Tibial nerve (tissue), 4 donors: ENCODE data around the gene GALNS. TPM values are rescaled to one million over a fixed set of nuclear protein-coding genes. Genes with fewer than 3 reads are reported as not detected.

Experiments
- DNase-seq, 2 donors: peaks; one replicate each; pipeline ENCODE4 v3.0.0-alpha.2; 2019; ENCODE audit warnings: low spot score in 2 of 2
- H3K27ac ChIP-seq, 4 donors: fragments of 200-600 bp; sonication (generic) in 3 of 4; one replicate each; pipeline ENCODE4 v1.5.1; 2017 to 2019; ENCODE audit warnings: mild to moderate bottlenecking in 1 of 4
- H3K27me3 ChIP-seq, 2 donors: fragments of 200-600 bp; sonication (generic) in 1 of 2; one replicate each; pipeline versions ENCODE4 v1.5.1 to v1.6.0; 2017 to 2019
- H3K36me3 ChIP-seq, 3 donors: fragments of 200-600 bp; sonication (generic); one replicate each; pipeline ENCODE4 v1.5.1; 2018 to 2019
- H3K4me1 ChIP-seq, 4 donors: fragments of 200-600 bp; sonication (generic) in 3 of 4; one replicate each; pipeline ENCODE4 v1.5.1; 2017 to 2019
- H3K4me3 ChIP-seq, 4 donors: fragments of 200-600 bp; sonication (generic) in 3 of 4; one replicate each; pipeline ENCODE4 v1.5.1; 2017 to 2019; ENCODE audit warnings: mild to moderate bottlenecking in 1 of 4, moderate library complexity in 1 of 4
- H3K9me3 ChIP-seq, 4 donors: fragments of 200-600 bp; sonication (generic) in 3 of 4; one replicate each; pipeline ENCODE4 v1.5.1; 2017 to 2019
- EP300 ChIP-seq, 2 donors: sonication (generic); formaldehyde crosslinking; IDR thresholded peaks; one replicate each; pipeline ENCODE4 v1.6.1; 2017; ENCODE audit warnings: antibody characterized with exemption in 2 of 2, mild to moderate bottlenecking in 1 of 2
- POLR2A ChIP-seq, 2 donors: fragments of 450-650 bp; IDR thresholded peaks; one replicate each; pipeline ENCODE4 v1.6.1; 2017; ENCODE audit warnings: antibody characterized with exemption in 2 of 2, mild to moderate bottlenecking in 2 of 2, moderate library complexity in 2 of 2
- whole genome bisulfite sequencing, 2 donors: methylation state at CpG; one replicate each; pipeline ENCODE4 v1.1.5; 2018; 5-methylcytosine and 5-hydroxymethylcytosine counted together
- total RNA-seq, 4 donors: library from RNA; depleted of rRNA; stranded (reverse); fragments of >200 nt; gene quantifications; one replicate each; pipeline ENCODE4 v1.1.0, GENCODE V29; 2016
- TF ChIP-seq, protein P1 (sequence below), 5 experiments: fragments of 200-600 bp in 3 of 5; fragments of 450-650 bp in 2 of 5; sonication (generic) in 3 of 5; IDR thresholded peaks; one replicate each; pipeline ENCODE4 v1.5.1; 2016 to 2019; ENCODE audit warnings: antibody characterized with exemption in 5 of 5, mild to moderate bottlenecking in 3 of 5, moderate library complexity in 2 of 5

Gene GALNS
- total RNA-seq, 4 donors from 2014 or later: 15.1 to 80.1 (median 43.2) TPM

GRCh38 chr16:88844419-88845036 lies 12.2 kb downstream of the GALNS start:
- H3K4me3 ChIP-seq: no peak overlapping the region
- H3K27me3 ChIP-seq: no peaks in the 10 kb centered on the region
- TF ChIP-seq POLR2A (IDR thresholded peaks at IDR 0.05): no peak
- TF ChIP-seq, protein P1, sequence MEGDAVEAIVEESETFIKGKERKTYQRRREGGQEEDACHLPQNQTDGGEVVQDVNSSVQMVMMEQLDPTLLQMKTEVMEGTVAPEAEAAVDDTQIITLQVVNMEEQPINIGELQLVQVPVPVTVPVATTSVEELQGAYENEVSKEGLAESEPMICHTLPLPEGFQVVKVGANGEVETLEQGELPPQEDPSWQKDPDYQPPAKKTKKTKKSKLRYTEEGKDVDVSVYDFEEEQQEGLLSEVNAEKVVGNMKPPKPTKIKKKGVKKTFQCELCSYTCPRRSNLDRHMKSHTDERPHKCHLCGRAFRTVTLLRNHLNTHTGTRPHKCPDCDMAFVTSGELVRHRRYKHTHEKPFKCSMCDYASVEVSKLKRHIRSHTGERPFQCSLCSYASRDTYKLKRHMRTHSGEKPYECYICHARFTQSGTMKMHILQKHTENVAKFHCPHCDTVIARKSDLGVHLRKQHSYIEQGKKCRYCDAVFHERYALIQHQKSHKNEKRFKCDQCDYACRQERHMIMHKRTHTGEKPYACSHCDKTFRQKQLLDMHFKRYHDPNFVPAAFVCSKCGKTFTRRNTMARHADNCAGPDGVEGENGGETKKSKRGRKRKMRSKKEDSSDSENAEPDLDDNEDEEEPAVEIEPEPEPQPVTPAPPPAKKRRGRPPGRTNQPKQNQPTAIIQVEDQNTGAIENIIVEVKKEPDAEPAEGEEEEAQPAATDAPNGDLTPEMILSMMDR (IDR thresholded peaks at IDR 0.05): no peak
- TF ChIP-seq EP300 (IDR thresholded peaks at IDR 0.05): no peak
- H3K27ac ChIP-seq: no peak overlapping the region
- H3K9me3 ChIP-seq: no peaks in the 10 kb centered on the region
- DNase-seq: no peak
- H3K4me1 ChIP-seq: no peaks in the 10 kb centered on the region
- 68 to 70% methylated on average over 9 to 11 of the region's 11 CpGs for WGBS, 2 donors
- H3K36me3 ChIP-seq: peaks cover 0 to 74% (median 7%) of the 10 kb centered on the region in 3 donors

- no peak for TF ChIP-seq POLR2A (IDR thresholded peaks at IDR 0.05)
- no peak for DNase-seq
- no peaks in the 10 kb centered on the region for H3K4me1 ChIP-seq
- H3K4me3 ChIP-seq: no peak overlapping the region
- H3K36me3 ChIP-seq: peaks cover 0 to 74% (median 10%) of the 10 kb centered on the region in 3 donors
- 89 to 92% methylated on average over 20 of the region's 20 CpGs for WGBS, 2 donors
- no peak overlapping the region for H3K27ac ChIP-seq
- no peaks in the 10 kb centered on the region for H3K27me3 ChIP-seq
- no peaks in the 10 kb centered on the region for H3K9me3 ChIP-seq
Measured at GRCh38 chr16:88843256-88843655, 13.5 kb downstream of the GALNS start.

DNA sequence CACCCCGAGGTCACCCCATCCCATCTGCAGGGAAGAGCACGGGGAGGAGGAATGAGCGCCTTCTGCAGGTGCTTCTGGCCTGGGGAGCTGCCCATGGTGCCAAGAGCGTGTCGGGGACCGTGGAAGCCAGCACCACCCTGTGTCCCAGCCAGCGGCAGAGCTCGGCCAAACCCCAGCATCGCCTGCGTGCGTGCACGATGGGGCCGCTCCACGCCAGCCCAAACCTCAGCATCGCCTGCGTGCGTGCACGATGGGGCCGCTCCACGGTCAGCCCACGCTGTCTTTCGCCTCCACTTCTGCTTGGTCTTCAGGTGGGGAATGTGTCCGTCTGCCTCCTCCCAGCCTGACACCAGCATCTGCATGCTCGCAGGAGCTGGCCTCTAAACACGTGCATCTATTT lies 13.9 kb downstream of the GALNS start:
- Histone ChIP-seq H3K27ac (no peak overlapping the region), H3K27me3 (no peaks in the 10 kb centered on the region), H3K4me1 (no peaks in the 10 kb centered on the region), H3K4me3 (no peak overlapping the region), H3K36me3 (peaks cover 0 to 74% (median 10%) of the 10 kb centered on the region in 3 donors), H3K9me3 (no peaks in the 10 kb centered on the region)
- no peak for DNase-seq
- TF ChIP-seq, protein P1 (IDR thresholded peaks at IDR 0.05): no peak
- TF ChIP-seq EP300 (IDR thresholded peaks at IDR 0.05): no peak
- WGBS, 2 donors: 90 to 92% methylated on average over 17 to 25 of the region's 25 CpGs

DNA sequence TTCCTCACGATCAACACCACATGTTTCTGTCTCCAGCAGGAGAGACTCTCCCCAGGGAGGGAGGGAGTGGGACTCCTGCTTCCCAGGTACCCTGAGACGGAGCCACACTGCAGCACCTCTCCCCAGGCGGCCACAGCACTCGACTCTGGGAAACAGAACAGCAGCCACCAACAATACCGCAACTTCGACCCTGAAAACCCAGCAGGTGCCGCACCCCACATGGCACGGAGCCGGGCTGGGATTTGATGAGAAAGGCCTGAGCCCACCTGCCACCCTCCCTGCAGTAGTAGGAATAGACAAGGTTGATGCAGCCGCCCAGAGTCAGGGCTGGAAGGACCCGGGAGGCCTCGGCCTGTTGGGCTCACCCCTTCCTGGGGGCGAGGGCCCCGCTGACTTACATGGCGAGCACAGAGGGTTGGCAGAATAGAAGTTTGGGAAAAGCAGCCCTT lies 14.4 kb downstream of the GALNS start:
- H3K27ac ChIP-seq: no peak overlapping the region
- no peak for DNase-seq
- H3K27me3 ChIP-seq: no peaks in the 10 kb centered on the region
- WGBS, 2 donors: 78 to 96% methylated on average over 2 to 15 of the region's 15 CpGs
- H3K36me3 ChIP-seq: peaks cover 0 to 74% (median 10%) of the 10 kb centered on the region in 3 donors
- TF ChIP-seq, protein P1 (IDR thresholded peaks at IDR 0.05): no peak
- TF ChIP-seq EP300 (IDR thresholded peaks at IDR 0.05) (no peak), POLR2A (IDR thresholded peaks at IDR 0.05) (no peak)
- H3K4me3 ChIP-seq: no peak overlapping the region
- no peaks in the 10 kb centered on the region for H3K4me1 ChIP-seq
- no peaks in the 10 kb centered on the region for H3K9me3 ChIP-seq

GRCh38 chr16:88841521-88842307 lies 15.0 kb downstream of the GALNS start:
- 91 to 94% methylated on average over 26 to 38 of the region's 40 CpGs for WGBS, 2 donors
- TF ChIP-seq, protein P1 (IDR thresholded peaks at IDR 0.05): no peak
- TF ChIP-seq EP300 (IDR thresholded peaks at IDR 0.05): no peak
- no peak for TF ChIP-seq POLR2A (IDR thresholded peaks at IDR 0.05)
- H3K4me1 ChIP-seq: no peaks in the 10 kb centered on the region
- H3K4me3 ChIP-seq: no peak overlapping the region
- no peak for DNase-seq
- no peak overlapping the region for H3K27ac ChIP-seq
- H3K36me3 ChIP-seq: peaks cover 0 to 72% (median 10%) of the 10 kb centered on the region in 3 donors
- H3K27me3 ChIP-seq: no peaks in the 10 kb centered on the region
- no peaks in the 10 kb centered on the region for H3K9me3 ChIP-seq
